ENCODE data around the gene CHD3.

GRCh38 chr17:7932483-7932891, 43.9 kb downstream of the CHD3 start:
- TF ChIP-seq CTCF (IDR thresholded peaks at IDR 0.05) (no peak), POLR2A (IDR thresholded peaks at IDR 0.05) (no peak)

All from tibial nerve (tissue), 3 donors.